Erythroblast (primary cell): ENCODE results near the gene STRN4.

Experiments used
- DNase-seq, 2 experiments: peaks; one replicate each; lab custom pipeline; 2025; lab: John Stamatoyannopoulos, UW
- GATA1 ChIP-seq: IDR thresholded peaks from 2 replicates; pipeline ENCODE4 v1.6.1; 2011; ENCODE audit warnings: low read depth, mild to moderate bottlenecking, control low read depth, low read length, moderate library complexity
- POLR2A ChIP-seq: IDR thresholded peaks from 2 replicates; pipeline ENCODE4 v1.6.1; 2011; ENCODE audit warnings: mild to moderate bottlenecking, low read length

Gene STRN4

GRCh38 chr19:46746281-46747057 lies at the start of gene STRN4:
Gene STRN4 (minus strand): TSS chr19:46746450. CDS start chr19:46746430, 20 bp downstream.
- peak; percentile 75 to 86 for DNase-seq
- TF ChIP-seq GATA1: no peak
- TF ChIP-seq POLR2A: no peak

GRCh38 chr19:46791944-46792343 lies 45.7 kb upstream of the STRN4 start:
- TF ChIP-seq POLR2A: no peak
- no peak for TF ChIP-seq GATA1
- no peak for DNase-seq

- no peak for DNase-seq
- TF ChIP-seq POLR2A: no peak
- no peak for TF ChIP-seq GATA1
Observed at GRCh38 chr19:46789371-46789770, 43.1 kb upstream of the STRN4 start.

GRCh38 chr19:46788968-46789338 lies 42.7 kb upstream of the STRN4 start:
- no peak for DNase-seq
- TF ChIP-seq POLR2A (no peak), GATA1 (no peak)

- TF ChIP-seq GATA1 (no peak), POLR2A (peak; percentile 99)
Observed at GRCh38 chr19:46788262-46788967, 42.2 kb upstream of the STRN4 start, which contains the start of gene SLC1A5. Gene SLC1A5 (minus strand): TSS chr19:46788594. CDS start chr19:46787965, 629 bp downstream.

GRCh38 chr19:46787331-46788261 lies 41.3 kb upstream of the STRN4 start:
- TF ChIP-seq GATA1: no peak
- DNase-seq: peak; percentile 70 to 79

More at GRCh38 chr19:46788262-46788967, 42.2 kb upstream of the STRN4 start, which contains the start of gene SLC1A5:
- DNase-seq: peak; percentile 99

GRCh38 chr19:46787040-46787330 lies 40.7 kb upstream of the STRN4 start:
- no peak for TF ChIP-seq POLR2A
- TF ChIP-seq GATA1: no peak
- DNase-seq: no peak

- peak; percentile 92 for TF ChIP-seq GATA1
- peak; percentile 96 for TF ChIP-seq POLR2A
- peak; percentile 99 to 100 for DNase-seq
Observed at GRCh38 chr19:46786236-46787039, 40.2 kb upstream of the STRN4 start.

GRCh38 chr19:46785980-46786235 lies 39.7 kb upstream of the STRN4 start:
- DNase-seq: no peak
- TF ChIP-seq POLR2A (no peak), GATA1 (no peak)

GRCh38 chr19:46785054-46785979 lies 39.1 kb upstream of the STRN4 start:
- DNase-seq: no peak
- TF ChIP-seq POLR2A (peak; percentile 70), GATA1 (no peak)

GRCh38 chr19:46784262-46785053 lies 38.2 kb upstream of the STRN4 start:
- DNase-seq: peak; percentile 94 to 96

More at GRCh38 chr19:46784262-46785053, 38.2 kb upstream of the STRN4 start:
- no peak for TF ChIP-seq GATA1
- TF ChIP-seq POLR2A: peak; percentile 86
